ENCODE measurements around the gene GJB4. TPM values are rescaled to one million over a fixed set of nuclear protein-coding genes. Genes with fewer than 3 reads are reported as not detected.

The GJB4 gene
- not detected for total RNA-seq

- Histone ChIP-seq H3K9me3 (ENCODE audit: control insufficient read depth in 3 of 3, low read length in 3 of 3) (no peaks in the 10 kb centered on the region), H3K4me1 (ENCODE audit: control insufficient read depth in 3 of 3, insufficient read depth in 3 of 3, low read length in 3 of 3) (no peaks in the 10 kb centered on the region), H3K4me3 (ENCODE audit: low read length in 3 of 3) (no peak within 1 kb of the TSS), H3K27ac (ENCODE audit: low read depth, low read length) (no peak within 1 kb of the TSS), H3K36me3 (ENCODE audit: control insufficient read depth in 3 of 3, insufficient read depth in 3 of 3, low read length in 3 of 3) (no peaks in the 10 kb centered on the region), H3K9ac (ENCODE audit: low read depth in 1 of 3, low read length in 3 of 3) (no peak within 1 kb of the TSS), H3K27me3 (ENCODE audit: control insufficient read depth in 3 of 3, insufficient read depth in 3 of 3, low read length in 3 of 3) (peaks cover 0 to 14% (median 14%) of the 10 kb centered on the region in 3 donors)
Observed at GRCh38 chr1:34759503-34760357, at the start of gene GJB4. Gene GJB4, plus strand, starts transcription at chr1:34759740. Its CDS starts 1,515 bp downstream, at chr1:34761255.

GRCh38 chr1:34710812-34711211, 48.7 kb upstream of the GJB4 start:
- peaks cover 5 to 7% (median 7%) of the 10 kb centered on the region in 3 donors for H3K27me3 ChIP-seq (ENCODE audit: control insufficient read depth in 3 of 3, insufficient read depth in 3 of 3, low read length in 3 of 3)
- H3K4me1 ChIP-seq (ENCODE audit: control insufficient read depth in 3 of 3, insufficient read depth in 3 of 3, low read length in 3 of 3) = no peaks in the 10 kb centered on the region
- H3K27ac ChIP-seq (ENCODE audit: low read depth, low read length) = no peak overlapping the region
- no peaks in the 10 kb centered on the region for H3K9me3 ChIP-seq (ENCODE audit: control insufficient read depth in 3 of 3, low read length in 3 of 3)
- no peaks in the 10 kb centered on the region for H3K36me3 ChIP-seq (ENCODE audit: control insufficient read depth in 3 of 3, insufficient read depth in 3 of 3, low read length in 3 of 3)
- H3K9ac ChIP-seq (ENCODE audit: low read depth in 1 of 3, low read length in 3 of 3) = no peak overlapping the region
- H3K4me3 ChIP-seq (ENCODE audit: low read length in 3 of 3) = no peak overlapping the region

- no peaks in the 10 kb centered on the region for H3K36me3 ChIP-seq (ENCODE audit: control insufficient read depth in 3 of 3, insufficient read depth in 3 of 3, low read length in 3 of 3)
- no peak overlapping the region for H3K27ac ChIP-seq (ENCODE audit: low read depth, low read length)
- H3K9me3 ChIP-seq (ENCODE audit: control insufficient read depth in 3 of 3, low read length in 3 of 3) = no peaks in the 10 kb centered on the region
- H3K4me3 ChIP-seq (ENCODE audit: low read length in 3 of 3) = no peak overlapping the region
- peaks cover 0 to 6% (median 3%) of the 10 kb centered on the region in 3 donors for H3K27me3 ChIP-seq (ENCODE audit: control insufficient read depth in 3 of 3, insufficient read depth in 3 of 3, low read length in 3 of 3)
- no peak overlapping the region for H3K9ac ChIP-seq (ENCODE audit: low read depth in 1 of 3, low read length in 3 of 3)
- H3K4me1 ChIP-seq (ENCODE audit: control insufficient read depth in 3 of 3, insufficient read depth in 3 of 3, low read length in 3 of 3) = no peaks in the 10 kb centered on the region
Observed at GRCh38 chr1:34711485-34711884, 48.1 kb upstream of the GJB4 start.

- no peak overlapping the region for H3K27ac ChIP-seq (ENCODE audit: low read depth, low read length)
- no peak overlapping the region for H3K4me3 ChIP-seq (ENCODE audit: low read length in 3 of 3)
- no peaks in the 10 kb centered on the region for H3K36me3 ChIP-seq (ENCODE audit: control insufficient read depth in 3 of 3, insufficient read depth in 3 of 3, low read length in 3 of 3)
Observed at GRCh38 chr1:34712007-34712688, 47.4 kb upstream of the GJB4 start.

GRCh38 chr1:34713443-34713842, 46.1 kb upstream of the GJB4 start:
- Histone ChIP-seq H3K36me3 (ENCODE audit: control insufficient read depth in 3 of 3, insufficient read depth in 3 of 3, low read length in 3 of 3) (no peaks in the 10 kb centered on the region), H3K9ac (ENCODE audit: low read depth in 1 of 3, low read length in 3 of 3) (no peak overlapping the region), H3K27ac (ENCODE audit: low read depth, low read length) (no peak overlapping the region), H3K27me3 (ENCODE audit: control insufficient read depth in 3 of 3, insufficient read depth in 3 of 3, low read length in 3 of 3) (peaks cover 0 to 6% (median 3%) of the 10 kb centered on the region in 3 donors), H3K9me3 (ENCODE audit: control insufficient read depth in 3 of 3, low read length in 3 of 3) (peaks cover 0 to 3% (median 3%) of the 10 kb centered on the region in 3 donors), H3K4me3 (ENCODE audit: low read length in 3 of 3) (no peak overlapping the region), H3K4me1 (ENCODE audit: control insufficient read depth in 3 of 3, insufficient read depth in 3 of 3, low read length in 3 of 3) (no peaks in the 10 kb centered on the region)

More at GRCh38 chr1:34712007-34712688, 47.4 kb upstream of the GJB4 start:
- Histone ChIP-seq H3K9me3 (ENCODE audit: control insufficient read depth in 3 of 3, low read length in 3 of 3) (no peaks in the 10 kb centered on the region), H3K27me3 (ENCODE audit: control insufficient read depth in 3 of 3, insufficient read depth in 3 of 3, low read length in 3 of 3) (peaks cover 0 to 6% (median 3%) of the 10 kb centered on the region in 3 donors), H3K9ac (ENCODE audit: low read depth in 1 of 3, low read length in 3 of 3) (no peak overlapping the region), H3K4me1 (ENCODE audit: control insufficient read depth in 3 of 3, insufficient read depth in 3 of 3, low read length in 3 of 3) (no peaks in the 10 kb centered on the region)

- peaks cover 0 to 6% (median 3%) of the 10 kb centered on the region in 3 donors for H3K27me3 ChIP-seq (ENCODE audit: control insufficient read depth in 3 of 3, insufficient read depth in 3 of 3, low read length in 3 of 3)
Observed at GRCh38 chr1:34714386-34714785, 45.2 kb upstream of the GJB4 start.

GRCh38 chr1:34715139-34715538, 44.4 kb upstream of the GJB4 start:
- no peak overlapping the region for H3K9ac ChIP-seq (ENCODE audit: low read depth in 1 of 3, low read length in 3 of 3)
- peaks cover 0 to 3% (median 3%) of the 10 kb centered on the region in 3 donors for H3K9me3 ChIP-seq (ENCODE audit: control insufficient read depth in 3 of 3, low read length in 3 of 3)
- no peaks in the 10 kb centered on the region for H3K4me1 ChIP-seq (ENCODE audit: control insufficient read depth in 3 of 3, insufficient read depth in 3 of 3, low read length in 3 of 3)
- no peaks in the 10 kb centered on the region for H3K36me3 ChIP-seq (ENCODE audit: control insufficient read depth in 3 of 3, insufficient read depth in 3 of 3, low read length in 3 of 3)
- H3K27ac ChIP-seq (ENCODE audit: low read depth, low read length) = no peak overlapping the region
- peaks cover 0 to 7% (median 6%) of the 10 kb centered on the region in 3 donors for H3K27me3 ChIP-seq (ENCODE audit: control insufficient read depth in 3 of 3, insufficient read depth in 3 of 3, low read length in 3 of 3)
- H3K4me3 ChIP-seq (ENCODE audit: low read length in 3 of 3) = no peak overlapping the region

More at GRCh38 chr1:34714386-34714785, 45.2 kb upstream of the GJB4 start:
- Histone ChIP-seq H3K4me1 (ENCODE audit: control insufficient read depth in 3 of 3, insufficient read depth in 3 of 3, low read length in 3 of 3) (no peaks in the 10 kb centered on the region), H3K36me3 (ENCODE audit: control insufficient read depth in 3 of 3, insufficient read depth in 3 of 3, low read length in 3 of 3) (no peaks in the 10 kb centered on the region), H3K4me3 (ENCODE audit: low read length in 3 of 3) (no peak overlapping the region), H3K9me3 (ENCODE audit: control insufficient read depth in 3 of 3, low read length in 3 of 3) (peaks cover 0 to 3% (median 3%) of the 10 kb centered on the region in 3 donors), H3K27ac (ENCODE audit: low read depth, low read length) (no peak overlapping the region), H3K9ac (ENCODE audit: low read depth in 1 of 3, low read length in 3 of 3) (no peak overlapping the region)

GRCh38 chr1:34721241-34721640, 38.3 kb upstream of the GJB4 start:
- no peaks in the 10 kb centered on the region for H3K36me3 ChIP-seq (ENCODE audit: control insufficient read depth in 3 of 3, insufficient read depth in 3 of 3, low read length in 3 of 3)
- no peak overlapping the region for H3K27ac ChIP-seq (ENCODE audit: low read depth, low read length)
- H3K27me3 ChIP-seq (ENCODE audit: control insufficient read depth in 3 of 3, insufficient read depth in 3 of 3, low read length in 3 of 3) = peaks cover 0 to 13% (median 12%) of the 10 kb centered on the region in 3 donors
- H3K4me3 ChIP-seq (ENCODE audit: low read length in 3 of 3) = no peak overlapping the region
- no peak overlapping the region for H3K9ac ChIP-seq (ENCODE audit: low read depth in 1 of 3, low read length in 3 of 3)
- no peaks in the 10 kb centered on the region for H3K4me1 ChIP-seq (ENCODE audit: control insufficient read depth in 3 of 3, insufficient read depth in 3 of 3, low read length in 3 of 3)
- H3K9me3 ChIP-seq (ENCODE audit: control insufficient read depth in 3 of 3, low read length in 3 of 3) = peaks cover 0 to 3% (median 3%) of the 10 kb centered on the region in 3 donors

GRCh38 chr1:34721646-34722355, 37.7 kb upstream of the GJB4 start:
- Histone ChIP-seq H3K9me3 (ENCODE audit: control insufficient read depth in 3 of 3, low read length in 3 of 3) (peaks cover 0 to 3% (median 3%) of the 10 kb centered on the region in 3 donors), H3K4me1 (ENCODE audit: control insufficient read depth in 3 of 3, insufficient read depth in 3 of 3, low read length in 3 of 3) (no peaks in the 10 kb centered on the region), H3K9ac (ENCODE audit: low read depth in 1 of 3, low read length in 3 of 3) (no peak overlapping the region), H3K27ac (ENCODE audit: low read depth, low read length) (no peak overlapping the region), H3K4me3 (ENCODE audit: low read length in 3 of 3) (no peak overlapping the region), H3K36me3 (ENCODE audit: control insufficient read depth in 3 of 3, insufficient read depth in 3 of 3, low read length in 3 of 3) (no peaks in the 10 kb centered on the region), H3K27me3 (ENCODE audit: control insufficient read depth in 3 of 3, insufficient read depth in 3 of 3, low read length in 3 of 3) (peaks cover 0 to 15% (median 12%) of the 10 kb centered on the region in 3 donors)
